Glomerular visceral epithelial cell (primary cell): ENCODE results near the gene RCOR2.

Source experiments
- DNase-seq: peaks from one replicate; pipeline ENCODE4 v3.0.0-alpha.2; 2016; ENCODE audit errors: extremely low spot score

Gene RCOR2

DNA sequence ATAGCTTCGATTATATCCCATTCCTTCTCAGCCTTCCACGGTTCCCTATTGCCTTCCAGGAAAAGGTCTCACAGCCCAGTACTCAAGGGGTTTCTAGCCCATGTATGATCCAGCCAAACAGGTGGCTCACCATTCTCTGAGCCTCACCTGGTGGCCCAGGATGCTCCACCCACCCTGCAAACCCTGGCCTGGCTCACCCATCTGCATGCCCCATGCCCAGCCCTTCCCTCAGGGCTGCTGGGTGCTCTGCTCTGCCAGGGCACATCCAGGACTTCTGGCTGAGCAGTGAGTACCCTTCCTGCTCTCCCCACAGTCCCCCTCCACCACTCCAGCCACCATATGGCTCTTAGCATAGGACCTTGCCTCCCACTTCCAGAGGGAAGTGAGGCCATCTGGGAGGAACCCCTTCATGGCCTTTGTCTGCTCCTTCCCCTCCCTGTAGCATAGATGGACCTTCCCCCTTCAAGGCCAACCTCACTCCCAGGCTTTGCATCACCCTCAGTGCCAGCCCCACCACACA lies 5.8 kb upstream of the RCOR2 start:
- no peak for DNase-seq

GRCh38 chr11:63920939-63921417 lies 4.0 kb upstream of the RCOR2 start:
- no peak for DNase-seq

DNA sequence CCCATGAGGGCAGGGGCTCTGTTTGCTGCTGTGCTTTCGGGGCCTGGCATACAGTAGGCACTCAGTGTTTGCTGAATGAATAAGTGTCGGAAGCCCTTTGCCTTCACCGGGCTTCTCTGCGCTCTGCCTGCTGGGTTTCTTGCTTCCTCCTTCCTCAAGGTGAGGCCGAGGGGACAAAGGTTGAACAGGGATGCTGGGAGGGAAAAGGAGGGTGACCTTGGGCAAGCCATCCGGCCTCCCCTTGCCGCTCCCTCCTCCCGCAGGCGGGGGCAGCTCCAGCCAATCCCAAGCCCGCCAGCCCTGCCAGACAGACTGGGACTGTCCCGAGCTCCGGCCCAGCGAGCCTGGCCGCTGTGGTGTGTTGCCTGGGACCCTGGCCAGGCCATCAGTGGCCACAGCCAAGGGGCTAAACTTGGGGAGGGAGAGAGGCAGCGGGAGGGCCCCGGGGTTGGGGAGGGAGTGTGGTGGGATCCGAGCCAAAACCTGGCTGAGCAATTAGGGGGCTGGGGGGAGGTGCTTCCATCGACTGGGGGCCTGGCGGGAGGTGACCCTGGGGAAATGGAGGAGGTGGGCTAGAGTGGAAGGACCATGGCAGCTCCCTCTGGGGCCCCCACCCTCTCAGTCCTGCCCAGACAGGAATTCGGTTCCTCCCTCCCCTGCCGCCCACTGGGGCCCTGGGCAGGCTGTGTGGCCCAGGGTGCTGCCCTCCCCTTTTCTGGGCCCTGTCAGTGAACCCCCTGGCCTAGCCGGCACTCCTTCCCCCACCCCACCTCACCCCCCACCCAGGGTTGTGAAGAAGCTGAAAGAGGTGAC lies 3.4 kb upstream of the RCOR2 start:
- no peak for DNase-seq

GRCh38 chr11:63919267-63920125 lies 2.5 kb upstream of the RCOR2 start:
- DNase-seq = no peak

DNA sequence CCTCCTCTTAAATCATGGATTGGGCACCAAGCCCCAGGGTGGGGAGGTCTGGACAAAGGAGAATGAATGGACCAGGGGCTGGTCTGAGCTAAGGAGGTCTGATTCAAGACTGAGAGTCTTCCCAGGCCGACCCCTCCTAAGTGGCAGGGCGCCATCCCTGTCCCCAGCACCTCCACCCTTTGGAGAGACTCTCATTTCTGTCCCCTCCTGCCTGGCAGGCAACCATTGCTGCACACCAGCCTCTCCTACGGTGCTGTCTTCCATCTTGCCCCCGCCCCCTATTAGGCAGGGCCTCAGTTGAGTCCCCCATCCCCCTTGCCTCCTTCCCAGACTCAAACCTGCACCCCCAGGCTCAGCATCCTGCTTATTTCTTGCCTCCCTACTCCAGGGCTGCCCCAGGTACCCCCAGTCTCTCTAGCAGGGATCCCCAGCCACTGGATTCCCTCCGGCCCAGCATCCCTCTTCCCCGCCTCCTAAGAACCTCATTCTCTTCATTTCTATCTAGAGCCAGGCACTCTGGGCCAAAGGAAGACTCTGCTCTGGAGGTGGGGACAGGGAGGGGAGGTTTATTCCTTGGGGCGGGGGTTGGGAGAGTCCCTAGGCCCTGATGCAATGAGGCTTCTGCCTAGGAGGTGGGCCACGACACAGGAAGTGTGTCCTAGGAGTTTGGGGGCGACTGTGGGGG lies 1.7 kb upstream of the RCOR2 start:
- no peak for DNase-seq

- no peak for DNase-seq
Observed at GRCh38 chr11:63917692-63918506, 935 bp upstream of the RCOR2 start.

- DNase-seq = no peak
Observed at GRCh38 chr11:63915961-63916836, 765 bp downstream of the RCOR2 start.

- DNase-seq = no peak
Observed at GRCh38 chr11:63914896-63915691, 1.9 kb downstream of the RCOR2 start.

DNA sequence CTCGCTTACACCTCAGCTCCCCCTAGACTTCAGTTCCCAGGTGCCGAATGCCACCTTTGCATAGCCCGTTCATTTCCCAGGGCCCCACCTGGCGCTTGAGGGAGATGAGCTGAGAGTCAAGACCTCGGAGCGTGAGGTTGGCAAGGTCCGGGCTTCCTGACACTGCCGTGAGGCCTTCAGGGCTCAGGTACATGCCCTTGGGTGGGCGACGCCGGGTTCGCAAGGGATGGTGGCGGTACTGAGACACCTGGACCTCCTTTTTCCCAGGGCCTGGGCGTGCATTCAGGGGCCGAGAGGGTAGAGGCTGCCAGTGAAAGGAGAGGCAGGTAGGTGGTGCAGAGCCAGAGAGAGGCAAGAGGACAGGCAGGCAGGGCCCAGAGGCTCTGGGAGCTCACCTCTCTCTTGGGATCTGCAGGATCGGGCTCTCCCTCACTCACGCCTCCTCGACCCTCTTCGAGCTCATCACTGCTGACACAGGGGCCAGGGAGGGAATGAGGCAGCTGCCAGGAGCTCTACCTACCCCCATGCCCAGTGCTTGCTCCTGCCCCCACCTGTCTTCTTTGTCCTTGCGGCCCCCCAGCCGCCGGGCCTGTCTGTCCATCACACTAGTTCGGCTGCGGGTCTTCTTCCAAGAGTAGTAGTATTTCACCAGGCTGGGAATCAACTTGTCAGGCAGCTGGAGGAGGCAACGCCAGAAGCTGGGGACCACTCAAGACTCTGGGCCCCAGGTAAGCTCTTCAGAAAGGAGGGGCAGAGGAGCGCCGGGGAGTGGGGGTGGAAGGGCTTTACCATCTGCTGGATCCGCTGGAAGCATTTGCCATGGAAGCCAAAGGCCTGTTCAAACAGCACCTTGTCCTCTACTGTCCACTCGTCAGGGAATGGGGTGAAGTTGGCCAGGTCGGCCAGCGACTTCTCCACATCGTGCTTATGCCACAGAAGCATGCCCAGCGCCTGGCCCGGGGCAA lies 2.8 kb downstream of the RCOR2 start:
- no peak for DNase-seq

- DNase-seq = no peak
Observed at GRCh38 chr11:63912678-63913077, 4.3 kb downstream of the RCOR2 start.

- DNase-seq = no peak
Observed at GRCh38 chr11:63911876-63912275, 5.1 kb downstream of the RCOR2 start.

GRCh38 chr11:63911440-63911839 lies 5.5 kb downstream of the RCOR2 start:
- no peak for DNase-seq

DNA sequence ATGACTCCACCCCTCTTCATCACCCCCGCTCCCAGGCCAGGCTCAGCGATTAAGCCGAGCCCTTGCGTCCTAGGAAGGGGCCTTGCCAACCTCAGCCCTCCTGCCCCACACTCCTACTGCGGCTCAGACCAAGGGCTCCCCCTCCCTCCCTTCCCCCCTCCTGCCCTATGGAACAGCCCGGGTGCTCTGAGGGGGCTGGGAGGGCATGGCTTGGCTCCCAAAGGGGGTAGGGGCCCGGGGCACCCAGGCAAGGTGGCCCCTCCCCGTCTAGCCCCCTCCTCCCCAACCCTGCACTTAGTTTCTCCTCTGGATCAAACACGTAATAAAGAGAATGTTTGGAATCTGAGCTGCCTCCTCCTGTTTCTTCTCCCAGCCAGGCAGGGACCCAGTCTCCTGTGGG lies 6.3 kb downstream of the RCOR2 start:
- DNase-seq = no peak

GRCh38 chr11:63909591-63910506 lies 7.1 kb downstream of the RCOR2 start:
- DNase-seq = no peak

- no peak for DNase-seq
Observed at GRCh38 chr11:63908631-63909401, 8.1 kb downstream of the RCOR2 start.

- no peak for DNase-seq
Observed at GRCh38 chr11:63907808-63908530, 9.0 kb downstream of the RCOR2 start.
